ENCODE data around the gene CHIT1. TPM values are rescaled to one million over a fixed set of nuclear protein-coding genes. Genes with fewer than 3 reads are reported as not detected.

CHIT1 gene
- total RNA-seq (1 to 10 TPM in 2 of 9 donors, under 1 TPM in 6, not detected in 1; 0.14 to 2.9 (median 0.55) TPM), polyA plus RNA-seq (1 to 10 TPM in 2 of 3 donors, under 1 TPM in 1; 0.13 to 6.5 (median 1.1) TPM)
- long read RNA-seq, donor 1, result 0 reads
- long read RNA-seq, donor 2, result 0 reads
- long read RNA-seq, donor 3, partial matches to known transcripts, result 0 of 1 reads
- long read RNA-seq, donor 3, other reads (novel, unspliced or antisense), result 0 of 1 reads
- long read RNA-seq, donor 4, partial matches to known transcripts, result 1 of 3 reads
- long read RNA-seq, donor 4, other reads (novel, unspliced or antisense), result 1 of 3 reads
- long read RNA-seq, donor 5, result 0 reads
- long read RNA-seq, donor 6, result 0 reads
- long read RNA-seq, donor 7, result 0 reads
- long read RNA-seq, donor 8, result 0 reads
- long read RNA-seq, donor 9, result 0 reads
- long read RNA-seq, donor 10, partial matches to known transcripts, result 0 of 1 reads
- long read RNA-seq, donor 10, other reads (novel, unspliced or antisense), result 0 of 1 reads

- H3K4me3 ChIP-seq, result no peak within 1 kb of the TSS
- no peak for TF ChIP-seq POLR2A (IDR thresholded peaks at IDR 0.05)
- TF ChIP-seq, protein P1, sequence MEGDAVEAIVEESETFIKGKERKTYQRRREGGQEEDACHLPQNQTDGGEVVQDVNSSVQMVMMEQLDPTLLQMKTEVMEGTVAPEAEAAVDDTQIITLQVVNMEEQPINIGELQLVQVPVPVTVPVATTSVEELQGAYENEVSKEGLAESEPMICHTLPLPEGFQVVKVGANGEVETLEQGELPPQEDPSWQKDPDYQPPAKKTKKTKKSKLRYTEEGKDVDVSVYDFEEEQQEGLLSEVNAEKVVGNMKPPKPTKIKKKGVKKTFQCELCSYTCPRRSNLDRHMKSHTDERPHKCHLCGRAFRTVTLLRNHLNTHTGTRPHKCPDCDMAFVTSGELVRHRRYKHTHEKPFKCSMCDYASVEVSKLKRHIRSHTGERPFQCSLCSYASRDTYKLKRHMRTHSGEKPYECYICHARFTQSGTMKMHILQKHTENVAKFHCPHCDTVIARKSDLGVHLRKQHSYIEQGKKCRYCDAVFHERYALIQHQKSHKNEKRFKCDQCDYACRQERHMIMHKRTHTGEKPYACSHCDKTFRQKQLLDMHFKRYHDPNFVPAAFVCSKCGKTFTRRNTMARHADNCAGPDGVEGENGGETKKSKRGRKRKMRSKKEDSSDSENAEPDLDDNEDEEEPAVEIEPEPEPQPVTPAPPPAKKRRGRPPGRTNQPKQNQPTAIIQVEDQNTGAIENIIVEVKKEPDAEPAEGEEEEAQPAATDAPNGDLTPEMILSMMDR (IDR thresholded peaks at IDR 0.05), result no peak
- no peaks in the 10 kb centered on the region for H3K9me3 ChIP-seq (replicated peaks in 1 of 3)
- 78 to 85% (median 80%) methylated on average over 3 to 7 of the region's 7 CpGs for WGBS, 4 donors
- intact Hi-C loops (cut with DNase I), result no loop called here
- H3K36me3 ChIP-seq (replicated peaks in 1 of 2), result no peaks in the 10 kb centered on the region
- no peak within 1 kb of the TSS for H3K27ac ChIP-seq
- H3K27me3 ChIP-seq, result no peaks in the 10 kb centered on the region
- DNase-seq, result peak in 1 of 7 donors; percentile 7
- no peaks in the 10 kb centered on the region for H3K4me1 ChIP-seq (replicated peaks in 1 of 2)
Observed at GRCh38 chr1:203229471-203230135, at the start of gene CHIT1. Gene CHIT1, minus strand, starts transcription at chr1:203229673. Its CDS starts 37 bp downstream, at chr1:203229636.

DNA sequence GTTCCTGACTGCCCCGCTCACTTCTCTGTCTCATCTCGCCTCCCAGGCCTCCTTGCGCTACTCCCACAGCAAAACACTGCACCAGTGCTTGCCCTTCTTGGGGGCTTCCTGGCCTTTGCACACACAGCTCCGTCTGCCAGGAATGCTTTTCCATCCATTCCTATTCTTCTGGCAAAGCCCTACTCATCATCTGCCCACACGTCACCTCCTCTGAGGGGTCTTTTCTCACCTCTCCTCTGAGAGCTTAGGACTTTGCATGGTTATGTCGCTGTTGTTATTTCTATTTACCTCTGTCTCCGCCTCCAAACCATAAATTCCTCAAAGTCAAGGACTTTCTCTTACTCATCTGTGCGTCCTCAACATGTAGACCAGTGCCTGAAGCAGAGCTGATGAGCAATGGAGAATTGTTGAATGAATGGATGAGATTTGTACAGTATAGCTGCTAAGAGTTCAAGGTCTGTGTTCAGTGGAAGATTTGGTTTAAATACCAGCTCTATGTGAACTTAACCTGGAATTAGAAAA, 49.5 kb upstream of the CHIT1 start:
- WGBS, 4 donors, result 26 to 37% (median 31%) methylated on average over 8 of the region's 8 CpGs
- H3K4me3 ChIP-seq, result peak overlapping the region in 1 of 4 donors; percentile 28
- H3K36me3 ChIP-seq (replicated peaks in 1 of 2), result no peaks in the 10 kb centered on the region
- no peaks in the 10 kb centered on the region for H3K9me3 ChIP-seq (replicated peaks in 1 of 3)
- intact Hi-C loops (cut with DNase I), result loop anchor here (10.0 kb wide), 2 partner anchors 166 to 206 kb away; no protein-coding TSS in a partner anchor
- DNase-seq, result peak in 1 of 7 donors; percentile 40
- H3K27ac ChIP-seq, result peak overlapping the region; percentile 70 to 95 (median 79)
- TF ChIP-seq, protein P1 (IDR thresholded peaks at IDR 0.05), result no peak
- no peak for TF ChIP-seq POLR2A (IDR thresholded peaks at IDR 0.05)
- peaks cover 16 to 46% of the 10 kb centered on the region in 2 donors for H3K4me1 ChIP-seq (replicated peaks in 1 of 2)
- H3K27me3 ChIP-seq, result no peaks in the 10 kb centered on the region

- 9 to 15% (median 11%) methylated on average over 9 to 13 of the region's 13 CpGs for WGBS, 4 donors
- Histone ChIP-seq H3K36me3 (replicated peaks in 1 of 2) (no peaks in the 10 kb centered on the region), H3K4me3 (peak overlapping the region in 1 of 4 donors; percentile 28), H3K9me3 (replicated peaks in 1 of 3) (no peaks in the 10 kb centered on the region), H3K27ac (peak overlapping the region; percentile 70 to 95 (median 79)), H3K4me1 (replicated peaks in 1 of 2) (peaks cover 16 to 51% of the 10 kb centered on the region in 2 donors), H3K27me3 (no peaks in the 10 kb centered on the region)
- intact Hi-C loops (cut with DNase I), result loop anchor here (10.0 kb wide), 2 partner anchors 167 to 207 kb away; no protein-coding TSS in a partner anchor
- peak; percentile 31 to 68 for TF ChIP-seq POLR2A (IDR thresholded peaks at IDR 0.05)
- TF ChIP-seq, protein P1 (IDR thresholded peaks at IDR 0.05), result no peak
- DNase-seq, result peak; percentile 87 to 97 (median 94)
Observed at GRCh38 chr1:203278082-203278884, 48.8 kb upstream of the CHIT1 start.
